Right cardiac atrium (tissue), 5 donors: ENCODE measurements around the gene TECTA. TPM values are rescaled to one million over a fixed set of nuclear protein-coding genes. Genes with fewer than 3 reads are reported as not detected.

ENCODE experiments used
- ATAC-seq, 2 donors: fragments of 200-7000 bp; cut with Tn5 transposase; one replicate each; pipeline versions ENCODE4 v1.8.0 to v1.9.1; 2020; ENCODE audit warnings: moderate library complexity in 2 of 2, mild to moderate bottlenecking in 1 of 2
- DNase-seq, 3 donors: peaks; one replicate each; pipeline ENCODE4 v3.0.0-alpha.2; 2020
- H3K27ac ChIP-seq: one replicate; pipeline ENCODE4 v1.5.1; 2013; ENCODE audit warnings: mild to moderate bottlenecking, low read length, control low read depth, moderate library complexity
- H3K27me3 ChIP-seq: one replicate; pipeline ENCODE4 v1.6.1; 2013; ENCODE audit not compliant: control insufficient read depth, insufficient read depth
- H3K4me1 ChIP-seq: one replicate; pipeline ENCODE4 v1.6.1; 2013; ENCODE audit warnings: low read length; ENCODE audit not compliant: control insufficient read depth, insufficient read depth
- H3K4me3 ChIP-seq: one replicate; pipeline ENCODE4 v1.5.1; 2013; ENCODE audit warnings: low read length, control low read depth
- H3K9me3 ChIP-seq: one replicate; pipeline ENCODE4 v1.6.1; 2013; ENCODE audit warnings: low read length; ENCODE audit not compliant: control insufficient read depth
- WGBS: extraction: QIAGEN DNeasy Blood & Tissue Kit; methylation state at CpG from one replicate; pipeline ENCODE4 v1.1.7; 2013; 5-methylcytosine and 5-hydroxymethylcytosine counted together
- intact Hi-C, 4 donors: fragments of 100-400 bp; cut with DNase I; formaldehyde crosslinking; loops; one replicate each; pipeline versions ENCODE4 v1.11.0 to v1.14.0; 2022 to 2023
- polyA plus RNA-seq: library from polyadenylated mRNA; stranded (reverse); fragments of 200-250 nt; gene quantifications from one replicate; pipeline ENCODE4 v1.2.3, GENCODE V29; 2013
- total RNA-seq, 4 donors: library from RNA; stranded (reverse); fragmentation: NEBNext Ultra II Directional; extraction: Animal tissue kit (Norgen Biotek cat#: 25700); gene quantifications; one replicate each; pipeline ENCODE4 v1.2.1, GENCODE V29; 2021
- donor health status: healthy with polysubstance abuse.
- donor health status: DM: no; HTN: yes; CAD: no.
- donor health status: DM: no; HTN: no; CAD: no.
- donor health status: DM: no; HTN: yes; CAD: no; lungs with severe emphysema.
- donor health status: DM: yes; HTN: yes; CAD: no.

The TECTA gene
- total and polyA plus RNA-seq, 5 donors, result 2.1 to 7.4 (median 4.0) TPM

DNA sequence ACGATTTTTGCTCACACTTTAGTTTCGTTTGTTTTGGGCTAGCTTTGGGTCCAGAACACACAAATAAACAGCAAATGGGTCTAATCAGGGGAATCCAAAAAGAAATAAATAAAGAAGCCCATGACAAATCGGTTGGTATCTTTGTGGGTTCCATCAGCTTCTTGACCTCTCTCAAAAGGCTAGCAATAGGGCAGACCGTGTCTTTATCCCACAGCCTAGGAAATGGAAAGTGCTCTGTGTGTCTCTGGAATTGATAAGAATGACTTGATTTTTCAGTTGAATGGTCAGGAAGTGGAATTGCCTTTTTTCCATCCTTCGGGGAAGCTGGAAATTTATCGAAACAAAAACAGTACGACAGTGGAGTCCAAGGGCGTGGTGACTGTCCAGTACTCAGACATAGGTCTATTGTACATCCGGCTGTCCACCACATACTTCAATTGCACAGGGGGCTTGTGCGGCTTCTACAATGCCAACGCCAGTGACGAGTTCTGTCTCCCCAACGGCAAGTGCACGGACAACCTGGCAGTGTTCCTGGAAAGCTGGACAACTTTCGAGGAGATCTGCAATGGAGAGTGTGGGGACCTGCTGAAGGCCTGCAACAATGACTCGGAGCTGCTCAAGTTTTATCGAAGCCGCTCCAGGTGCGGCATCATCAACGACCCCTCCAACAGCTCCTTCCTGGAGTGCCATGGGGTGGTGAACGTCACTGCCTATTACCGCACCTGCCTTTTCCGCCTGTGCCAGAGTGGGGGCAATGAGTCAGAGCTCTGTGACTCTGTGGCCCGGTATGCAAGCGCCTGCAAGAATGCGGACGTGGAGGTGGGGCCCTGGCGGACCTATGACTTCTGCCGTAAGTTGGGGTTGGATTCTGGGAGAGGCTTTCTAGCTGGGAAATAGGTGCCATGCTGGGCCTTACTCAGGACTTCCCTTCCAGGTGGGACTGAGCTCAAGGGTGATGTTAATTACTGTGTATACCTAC lies 28.6 kb downstream of the TECTA start:
- H3K27me3 ChIP-seq, result no peaks in the 10 kb centered on the region
- H3K9me3 ChIP-seq, result no peaks in the 10 kb centered on the region
- no peaks in the 10 kb centered on the region for H3K4me1 ChIP-seq
- no peak overlapping the region for H3K4me3 ChIP-seq
- peak; percentile 70 to 90 for ATAC-seq
- DNase-seq, result peak; percentile 34 to 69 (median 62)
- no peak overlapping the region for H3K27ac ChIP-seq
- intact Hi-C loops, result no loop called here
- 85% methylated on average over 29 of the region's 29 CpGs for WGBS

DNA sequence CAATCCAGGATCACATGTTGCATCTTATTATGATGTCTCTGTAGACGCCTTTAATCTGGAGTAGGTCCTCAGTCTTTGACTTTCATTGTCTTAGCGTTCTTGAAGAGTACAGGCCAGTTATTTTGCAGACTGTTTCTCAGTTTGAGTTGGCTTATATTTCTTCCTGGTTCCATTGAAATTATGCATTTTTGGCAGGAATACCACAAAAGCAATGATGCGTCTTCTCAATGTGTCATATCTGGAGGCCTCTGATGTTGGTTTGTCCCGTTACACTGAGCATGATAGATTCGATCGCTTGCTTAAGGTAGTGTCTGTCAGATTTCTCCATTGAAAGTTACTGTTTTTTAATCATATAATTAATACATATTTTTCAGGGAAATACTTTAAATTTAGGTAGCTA lies 30.6 kb downstream of the TECTA start:
- DNase-seq (no peak), ATAC-seq (no peak)
- H3K4me3 ChIP-seq, result no peak overlapping the region
- no peaks in the 10 kb centered on the region for H3K4me1 ChIP-seq
- intact Hi-C loops, result no loop called here
- H3K27me3 ChIP-seq, result no peaks in the 10 kb centered on the region
- H3K9me3 ChIP-seq, result no peaks in the 10 kb centered on the region
- WGBS, result 78% methylated on average over 6 of the region's 6 CpGs
- no peak overlapping the region for H3K27ac ChIP-seq

DNA sequence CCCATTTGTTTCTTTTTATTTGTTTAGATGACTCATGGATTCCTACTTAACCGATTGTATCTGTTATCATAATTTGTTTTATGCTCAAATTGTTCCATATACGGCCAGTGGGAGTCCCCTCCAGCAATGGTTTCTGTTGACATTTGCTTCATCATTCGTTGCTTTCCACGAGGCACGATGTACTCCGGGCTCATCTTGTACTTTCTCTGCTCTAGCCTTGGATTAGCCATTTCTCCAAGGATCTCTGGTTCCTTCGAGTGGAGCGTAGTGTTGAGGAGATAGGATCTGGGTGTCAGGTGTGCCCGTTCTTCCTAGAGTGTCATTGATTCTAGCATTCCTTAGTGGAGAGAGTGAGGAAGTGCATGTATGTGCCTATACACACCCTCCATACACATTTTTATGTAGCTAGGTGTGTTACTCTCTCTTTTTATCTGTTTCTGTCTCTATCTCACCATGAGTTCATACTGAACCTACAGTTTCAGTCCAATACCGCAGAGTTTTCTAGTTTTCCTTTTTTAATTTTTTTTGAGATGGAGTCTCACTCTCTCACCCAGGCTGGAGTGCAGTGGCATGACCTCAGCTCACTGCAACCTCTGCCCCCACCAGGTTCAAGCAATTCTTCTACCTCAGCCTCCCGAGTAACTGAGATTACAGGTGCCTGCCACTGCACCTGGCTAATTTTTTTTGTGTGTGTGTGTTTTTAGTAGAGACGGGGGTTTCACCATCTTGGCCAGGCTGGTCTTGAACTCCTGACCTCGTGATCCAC lies 31.4 kb downstream of the TECTA start:
- Histone ChIP-seq H3K27ac (no peak overlapping the region), H3K27me3 (no peaks in the 10 kb centered on the region), H3K4me3 (no peak overlapping the region), H3K4me1 (no peaks in the 10 kb centered on the region), H3K9me3 (no peaks in the 10 kb centered on the region)
- peak in 1 of 2 donors; percentile 7 for ATAC-seq
- no peak for DNase-seq
- intact Hi-C loops, result no loop called here
- WGBS, result 75% methylated on average over 13 of the region's 13 CpGs

DNA sequence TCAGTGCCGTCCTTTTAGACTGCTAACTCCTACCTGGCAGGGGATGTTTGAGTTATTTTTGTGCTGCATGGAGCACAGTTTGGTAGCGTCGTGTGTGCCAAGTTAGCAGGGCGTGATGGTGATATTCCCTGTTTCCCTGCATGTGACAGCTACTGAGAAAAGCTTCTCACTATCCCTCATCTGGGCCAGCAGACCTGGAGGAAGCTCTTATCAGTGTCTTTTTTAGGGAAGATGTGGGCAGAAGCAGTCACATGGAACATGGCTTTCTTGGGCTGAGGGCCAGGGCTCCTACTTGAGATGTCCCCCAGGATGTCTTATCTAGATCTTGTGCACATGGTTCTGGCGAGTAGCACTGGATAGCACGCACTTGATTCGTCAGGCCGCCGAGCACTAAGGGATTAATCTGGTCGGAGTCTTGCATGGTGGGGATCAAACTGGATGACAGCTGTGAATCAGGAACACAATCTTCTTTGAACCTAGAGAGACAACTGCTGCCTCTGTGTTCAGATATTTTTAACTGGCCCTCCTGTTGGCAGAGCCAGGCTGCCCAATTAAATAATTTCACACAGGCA lies 33.8 kb downstream of the TECTA start:
- no peaks in the 10 kb centered on the region for H3K9me3 ChIP-seq
- H3K27me3 ChIP-seq, result no peaks in the 10 kb centered on the region
- peak; percentile 48 to 77 for ATAC-seq
- 35% methylated on average over 10 of the region's 10 CpGs for WGBS
- H3K4me3 ChIP-seq, result no peak overlapping the region
- no peaks in the 10 kb centered on the region for H3K4me1 ChIP-seq
- peak overlapping the region; percentile 71 for H3K27ac ChIP-seq
- peak in 1 of 3 donors; percentile 84 for DNase-seq
- intact Hi-C loops, result no loop called here

DNA sequence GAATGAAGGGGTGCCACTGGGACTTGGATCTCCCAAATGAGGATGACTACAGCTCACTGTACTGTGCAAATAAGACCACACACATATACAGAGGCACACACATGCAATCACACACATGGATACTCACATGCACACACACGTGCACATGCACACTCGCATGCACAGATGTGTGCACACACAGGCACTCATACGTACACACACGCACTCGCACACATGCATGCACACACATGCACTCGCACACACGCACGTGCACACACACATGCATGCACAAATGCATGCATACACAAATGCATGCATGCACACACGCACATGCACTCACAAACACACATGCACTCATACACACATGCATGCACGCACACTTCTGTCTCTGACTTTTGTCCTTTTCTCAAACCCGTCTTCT lies 36.0 kb downstream of the TECTA start:
- DNase-seq (no peak), ATAC-seq (no peak)
- Histone ChIP-seq H3K27ac (no peak overlapping the region), H3K4me3 (no peak overlapping the region), H3K4me1 (peaks cover 4% of the 10 kb centered on the region), H3K27me3 (no peaks in the 10 kb centered on the region), H3K9me3 (no peaks in the 10 kb centered on the region)
- intact Hi-C loops, result no loop called here
- WGBS, result 93% methylated on average over 11 of the region's 11 CpGs

DNA sequence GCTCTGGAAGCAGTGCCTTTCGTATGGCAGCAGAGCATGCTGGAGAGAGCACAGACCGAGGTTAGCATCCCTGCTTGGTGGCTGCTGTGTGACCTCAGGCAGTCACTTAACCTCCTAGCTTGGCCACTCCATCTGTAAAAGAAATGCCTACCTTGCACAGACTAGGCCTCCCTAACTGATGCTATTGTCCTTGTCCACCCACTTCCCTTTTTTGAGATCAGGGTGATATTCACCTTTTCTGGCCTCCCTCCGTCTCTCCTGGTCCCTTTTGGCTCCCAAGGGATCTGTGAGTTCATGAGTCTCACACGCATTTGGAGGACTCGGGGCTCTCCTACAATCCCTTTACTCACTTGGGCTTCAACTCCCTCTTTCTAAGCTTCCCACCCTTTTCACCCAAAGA lies 37.2 kb downstream of the TECTA start:
- no peak overlapping the region for H3K27ac ChIP-seq
- intact Hi-C loops, result no loop called here
- H3K27me3 ChIP-seq, result no peaks in the 10 kb centered on the region
- no peaks in the 10 kb centered on the region for H3K9me3 ChIP-seq
- H3K4me1 ChIP-seq, result peaks cover 4% of the 10 kb centered on the region
- H3K4me3 ChIP-seq, result no peak overlapping the region
- WGBS, result 91% methylated on average over 5 of the region's 5 CpGs
- DNase-seq (no peak), ATAC-seq (no peak)

DNA sequence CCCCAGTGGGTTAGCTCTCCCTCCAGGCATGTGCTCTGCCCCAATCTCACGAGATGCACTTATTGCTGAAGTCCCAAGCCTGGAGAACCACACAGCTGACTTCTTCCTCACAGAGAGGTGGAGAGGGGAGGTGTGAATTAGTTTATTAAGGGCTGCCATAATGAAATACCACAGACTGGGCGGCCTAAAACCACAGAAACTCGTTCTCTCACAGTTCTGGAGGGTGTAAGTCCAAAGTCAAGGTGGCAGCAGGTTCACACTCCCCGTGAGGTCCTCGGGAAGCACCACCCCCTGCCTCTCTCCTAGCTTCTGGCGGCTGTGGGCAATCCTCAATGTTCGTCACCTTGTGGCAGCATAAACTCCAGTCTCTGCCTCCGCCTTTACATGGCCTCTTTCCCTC lies 39.3 kb downstream of the TECTA start:
- WGBS, result 71% methylated on average over 8 of the region's 8 CpGs
- ATAC-seq (no peak), DNase-seq (no peak)
- Histone ChIP-seq H3K4me3 (no peak overlapping the region), H3K27ac (no peak overlapping the region), H3K4me1 (peaks cover 4% of the 10 kb centered on the region), H3K27me3 (no peaks in the 10 kb centered on the region), H3K9me3 (no peaks in the 10 kb centered on the region)
- intact Hi-C loops, result no loop called here

DNA sequence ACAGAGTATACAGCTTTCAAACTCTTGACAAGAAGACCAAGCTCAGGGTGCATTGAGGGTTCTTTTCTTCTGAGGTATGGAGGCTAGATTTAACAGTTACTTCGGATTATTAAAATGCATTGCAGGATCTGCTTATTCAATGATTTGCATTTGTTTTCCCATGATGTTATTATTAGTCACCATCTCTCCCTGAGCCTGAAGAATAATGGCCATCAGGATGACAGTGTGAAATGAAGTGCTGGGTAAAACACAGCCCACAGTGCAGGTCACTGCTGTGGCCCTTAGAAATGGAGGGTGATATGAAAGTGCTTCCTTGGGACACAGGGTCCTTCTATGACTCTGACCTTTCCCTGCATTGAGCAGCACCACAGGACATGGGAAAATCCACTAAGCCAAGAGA lies 40.0 kb downstream of the TECTA start:
- ATAC-seq, result no peak
- WGBS, result 92% methylated on average over 1 of the region's 1 CpG
- no peak overlapping the region for H3K27ac ChIP-seq

DNA sequence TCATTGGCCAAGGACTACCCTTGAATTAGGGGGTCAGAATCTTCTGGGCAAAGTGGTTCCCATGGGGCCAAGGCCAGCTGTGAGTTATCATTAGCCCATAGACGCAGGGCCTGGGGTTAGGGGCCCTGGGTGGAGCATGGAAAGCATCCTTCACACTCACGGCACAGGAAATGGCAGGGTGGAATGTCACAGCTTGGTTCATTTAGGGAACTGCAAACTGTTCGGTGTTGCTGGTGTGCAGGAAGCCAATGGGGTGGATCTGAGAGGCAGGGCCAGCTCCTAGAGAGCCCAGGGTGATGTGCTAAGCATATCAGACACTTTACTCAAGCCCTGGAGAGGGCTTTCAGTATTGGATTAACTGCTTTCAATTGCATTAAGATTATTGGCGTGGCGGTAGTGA lies 42.9 kb downstream of the TECTA start:
- ATAC-seq (peak; percentile 42 to 72), DNase-seq (no peak)
- H3K9me3 ChIP-seq, result no peaks in the 10 kb centered on the region
- H3K27me3 ChIP-seq, result no peaks in the 10 kb centered on the region
- 47% methylated on average over 5 of the region's 5 CpGs for WGBS
- H3K27ac ChIP-seq, result no peak overlapping the region
- H3K4me1 ChIP-seq, result peaks cover 4% of the 10 kb centered on the region
- H3K4me3 ChIP-seq, result no peak overlapping the region
- intact Hi-C loops, result no loop called here

More for the DNA sequence above, 40.0 kb downstream of the TECTA start:
- DNase-seq, result no peak
- Histone ChIP-seq H3K4me3 (no peak overlapping the region), H3K4me1 (peaks cover 4% of the 10 kb centered on the region), H3K27me3 (no peaks in the 10 kb centered on the region), H3K9me3 (no peaks in the 10 kb centered on the region)
- intact Hi-C loops, result no loop called here

DNA sequence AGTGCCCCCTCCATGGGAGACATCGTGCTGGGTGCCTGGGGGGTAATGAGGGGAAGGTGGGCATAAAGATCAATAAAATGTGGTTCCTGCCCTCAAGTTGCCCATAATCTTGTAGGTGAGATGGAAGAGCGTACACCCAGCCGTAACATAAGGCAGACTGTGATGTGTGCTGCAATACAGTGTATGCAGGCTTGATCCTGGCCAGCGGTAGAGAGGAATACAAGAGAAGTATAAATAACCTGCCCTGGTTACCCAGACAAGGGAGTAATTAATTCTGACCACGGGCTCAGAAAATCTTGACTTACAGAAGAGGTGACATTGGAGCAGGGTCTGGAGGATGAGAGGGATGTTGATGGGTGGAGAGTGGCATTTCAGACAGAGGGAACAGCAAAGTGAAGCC lies 43.7 kb downstream of the TECTA start:
- WGBS, result 82% methylated on average over 5 of the region's 5 CpGs
- no peaks in the 10 kb centered on the region for H3K27me3 ChIP-seq
- ATAC-seq (no peak), DNase-seq (no peak)
- no peak overlapping the region for H3K27ac ChIP-seq
- H3K4me1 ChIP-seq, result peaks cover 4% of the 10 kb centered on the region
- intact Hi-C loops, result no loop called here
- H3K4me3 ChIP-seq, result no peak overlapping the region
- no peaks in the 10 kb centered on the region for H3K9me3 ChIP-seq

DNA sequence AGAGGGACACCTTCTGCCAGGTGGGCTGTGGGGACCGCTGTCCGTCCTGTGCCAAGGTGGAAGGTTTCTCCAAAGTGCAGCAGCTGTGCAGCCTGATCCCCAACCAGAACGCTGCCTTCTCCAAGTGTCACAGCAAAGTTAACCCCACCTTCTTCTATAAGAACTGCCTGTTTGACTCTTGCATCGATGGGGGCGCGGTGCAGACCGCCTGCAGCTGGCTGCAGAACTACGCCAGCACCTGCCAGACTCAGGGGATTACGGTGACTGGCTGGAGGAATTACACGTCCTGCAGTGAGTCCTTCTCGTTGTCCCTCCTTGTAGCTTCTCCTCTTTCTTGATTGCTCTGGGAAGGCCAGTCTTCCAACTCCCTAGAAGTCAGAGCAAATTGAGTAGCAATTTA lies 44.8 kb downstream of the TECTA start:
- DNase-seq, result no peak
- no peak for ATAC-seq
- H3K27ac ChIP-seq, result no peak overlapping the region
- H3K9me3 ChIP-seq, result no peaks in the 10 kb centered on the region
- H3K4me1 ChIP-seq, result peaks cover 4% of the 10 kb centered on the region
- H3K27me3 ChIP-seq, result no peaks in the 10 kb centered on the region
- WGBS, result 95% methylated on average over 11 of the region's 11 CpGs
- H3K4me3 ChIP-seq, result no peak overlapping the region
- intact Hi-C loops, result no loop called here
